DND-41 (cell line): ENCODE results near the gene ALKBH7.

Experiments used
- ATAC-seq: fragments of 200-7000 bp; cut with Tn5 transposase; 3 replicates; pipeline ENCODE4 v1.9.1; 2021; ENCODE audit warnings: low read depth; ENCODE audit not compliant: insufficient read depth
- DNase-seq: peaks from one replicate; pipeline ENCODE4 v3.0.0-alpha.2; 2020
- H2AFZ ChIP-seq: 2 replicates; pipeline ENCODE4 v1.6.0; 2012; ENCODE audit warnings: low read depth, low read length
- H3K27ac ChIP-seq: 2 replicates; pipeline ENCODE4 v1.5.1; 2012; ENCODE audit warnings: low read length, inconsistent platforms
- H3K27me3 ChIP-seq: fragments of 200-600 bp; sonication (generic); 2 replicates; pipeline ENCODE4 v1.6.0; 2012; ENCODE audit warnings: low read length, mild to moderate bottlenecking, inconsistent platforms; ENCODE audit not compliant: insufficient read depth, poor library complexity
- H3K36me3 ChIP-seq: 2 replicates; pipeline ENCODE4 v1.5.1; 2012; ENCODE audit warnings: low read length, inconsistent platforms; ENCODE audit not compliant: insufficient read depth
- H3K4me1 ChIP-seq: 2 replicates; pipeline ENCODE4 v1.5.1; 2012; ENCODE audit warnings: mild to moderate bottlenecking, low read length; ENCODE audit not compliant: insufficient read depth
- H3K4me2 ChIP-seq: 2 replicates; pipeline ENCODE4 v1.6.0; 2012; ENCODE audit warnings: mild to moderate bottlenecking, moderate library complexity, low read length, inconsistent platforms; ENCODE audit not compliant: insufficient read depth
- H3K4me3 ChIP-seq, 2 experiments: fragments of 200-600 bp in 1 of 2; shearing (Covaris generic) in 1 of 2; 2 replicates each; pipeline ENCODE4 v1.5.1; 2012 to 2016; ENCODE audit warnings: inconsistent platforms in 2 of 2, low read length in 2 of 2, mild to moderate bottlenecking in 2 of 2, low read depth in 1 of 2, moderate library complexity in 1 of 2
- H3K79me2 ChIP-seq: 2 replicates; pipeline ENCODE4 v1.6.0; 2012; ENCODE audit warnings: low read length, inconsistent platforms; ENCODE audit not compliant: insufficient read depth
- H3K9ac ChIP-seq: 2 replicates; pipeline ENCODE4 v1.6.0; 2012; ENCODE audit warnings: low read depth, mild to moderate bottlenecking, inconsistent platforms, low read length, moderate library complexity
- H3K9me3 ChIP-seq: 2 replicates; pipeline ENCODE4 v1.5.1; 2012; ENCODE audit warnings: low read length, moderate library complexity, mild to moderate bottlenecking, inconsistent platforms; ENCODE audit not compliant: insufficient read depth, severe bottlenecking
- H4K20me1 ChIP-seq: 2 replicates; pipeline ENCODE4 v1.6.0; 2012; ENCODE audit warnings: low read length; ENCODE audit not compliant: insufficient read depth
- CTCF ChIP-seq: IDR thresholded peaks from 2 replicates; pipeline ENCODE4 v1.5.1; 2012; ENCODE audit warnings: borderline replicate concordance, low read length, moderate library complexity, mild to moderate bottlenecking; ENCODE audit not compliant: poor library complexity, severe bottlenecking; ENCODE audit errors: extremely low read depth
- EZH2 ChIP-seq: IDR thresholded peaks from 3 replicates; pipeline ENCODE4 v1.6.1; 2012; ENCODE audit warnings: borderline replicate concordance, low read depth, mild to moderate bottlenecking, moderate library complexity, low read length, inconsistent platforms; ENCODE audit not compliant: severe bottlenecking

The ALKBH7 gene

GRCh38 chr19:6372594-6373095, at the start of gene ALKBH7:
Gene ALKBH7 (plus strand): TSS chr19:6372794. CDS start chr19:6372821, 27 bp downstream.
- peak; percentile 85 for ATAC-seq
- no peak for TF ChIP-seq EZH2
- no peak for TF ChIP-seq CTCF
- Histone ChIP-seq H3K9me3 (no peaks in the 10 kb centered on the region), H4K20me1 (no peaks in the 10 kb centered on the region; the same call in 1 of the 2 replicates), H3K4me1 (peaks cover 20% of the 10 kb centered on the region), H2AFZ (peak within 1 kb of the TSS; percentile 93), H3K4me2 (peak within 1 kb of the TSS; percentile 81), H3K27me3 (no peaks in the 10 kb centered on the region), H3K4me3 (peak within 1 kb of the TSS; percentile 72 to 84), H3K79me2 (peaks cover 9% of the 10 kb centered on the region; the same call in 1 of the 2 replicates), H3K9ac (peak within 1 kb of the TSS; percentile 88), H3K27ac (peak within 1 kb of the TSS; percentile 93), H3K36me3 (peaks cover 31% of the 10 kb centered on the region)
- DNase-seq, result peak; percentile 99

GRCh38 chr19:6324757-6325156, 47.8 kb upstream of the ALKBH7 start:
- no peak for ATAC-seq

GRCh38 chr19:6325614-6326013, 47.0 kb upstream of the ALKBH7 start:
- Histone ChIP-seq H3K4me1 (no peaks in the 10 kb centered on the region), H3K79me2 (no peaks in the 10 kb centered on the region), H2AFZ (no peak overlapping the region), H3K9ac (no peak overlapping the region), H3K4me2 (no peak overlapping the region), H3K36me3 (no peaks in the 10 kb centered on the region), H3K4me3 (no peak overlapping the region), H3K27me3 (no peaks in the 10 kb centered on the region), H4K20me1 (no peaks in the 10 kb centered on the region), H3K27ac (no peak overlapping the region), H3K9me3 (no peaks in the 10 kb centered on the region)
- ATAC-seq (no peak), DNase-seq (no peak)
- TF ChIP-seq EZH2 (no peak), CTCF (no peak)

More at GRCh38 chr19:6324757-6325156, 47.8 kb upstream of the ALKBH7 start:
- DNase-seq, result no peak
- no peaks in the 10 kb centered on the region for H3K79me2 ChIP-seq
- no peak overlapping the region for H3K27ac ChIP-seq
- H4K20me1 ChIP-seq, result no peaks in the 10 kb centered on the region
- no peaks in the 10 kb centered on the region for H3K27me3 ChIP-seq
- no peak overlapping the region for H3K9ac ChIP-seq
- no peaks in the 10 kb centered on the region for H3K4me1 ChIP-seq
- no peak overlapping the region for H2AFZ ChIP-seq
- TF ChIP-seq CTCF (no peak), EZH2 (no peak)
- H3K4me3 ChIP-seq, result no peak overlapping the region
- no peaks in the 10 kb centered on the region for H3K36me3 ChIP-seq
- no peaks in the 10 kb centered on the region for H3K9me3 ChIP-seq
- no peak overlapping the region for H3K4me2 ChIP-seq
